ENCODE measurements around the gene TAF11L11. TPM values are rescaled to one million over a fixed set of nuclear protein-coding genes. Genes with fewer than 3 reads are reported as not detected.
"Not testable (repeated sequence)": the region's sequence is repeated elsewhere in the genome, so short reads cannot be mapped to it uniquely, and the experiment has no call there.

The TAF11L11 gene
- not detected in 2 replicates for total RNA-seq
- long read RNA-seq, result 0 reads

DNA sequence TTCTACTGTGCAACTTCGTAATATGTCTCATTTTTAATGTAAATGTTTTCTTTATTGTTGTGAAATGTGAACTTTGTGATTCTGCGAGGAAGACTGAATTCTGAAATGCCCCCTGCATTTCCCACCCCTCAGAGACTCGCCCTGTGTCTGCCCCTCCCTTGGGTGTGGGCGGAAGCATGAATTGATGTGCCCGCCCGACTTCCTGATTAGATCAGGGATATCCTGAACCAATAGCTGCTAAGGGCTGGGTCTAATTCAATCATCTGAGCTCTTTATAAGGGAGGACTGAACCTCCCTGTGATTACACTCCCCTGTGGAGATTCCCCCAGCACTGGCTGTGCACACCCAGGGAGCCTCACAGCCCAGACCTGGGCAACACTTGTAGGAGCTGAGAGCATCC is at the start of gene TAF11L11:
Gene TAF11L11, plus strand, starts transcription at position 304 of the 400 bp plus-strand sequence.
- not testable (repeated sequence) for H3K27me3 Mint-ChIP-seq (ENCODE audit: unreplicated experiment); H3K4me3 Mint-ChIP-seq (ENCODE audit: unreplicated experiment); H3K27ac Mint-ChIP-seq (ENCODE audit: unreplicated experiment); H3K9me3 Mint-ChIP-seq (ENCODE audit: unreplicated experiment); DNase-seq (ENCODE audit: extremely low spot score, unreplicated experiment); H3K36me3 Mint-ChIP-seq (ENCODE audit: unreplicated experiment)
- peaks cover 17% of the 10 kb centered on the region for H3K4me1 Mint-ChIP-seq (ENCODE audit: unreplicated experiment)

- not testable (repeated sequence) for H3K36me3 Mint-ChIP-seq (ENCODE audit: unreplicated experiment); DNase-seq (ENCODE audit: extremely low spot score, unreplicated experiment); H3K9me3 Mint-ChIP-seq (ENCODE audit: unreplicated experiment); H3K27me3 Mint-ChIP-seq (ENCODE audit: unreplicated experiment); H3K4me1 Mint-ChIP-seq (ENCODE audit: unreplicated experiment); H3K27ac Mint-ChIP-seq (ENCODE audit: unreplicated experiment); H3K4me3 Mint-ChIP-seq (ENCODE audit: unreplicated experiment)
Measured at GRCh38 chr5:17585658-17586057, 18.3 kb upstream of the TAF11L11 start, which contains the start of gene TAF11L7. Gene TAF11L7, minus strand, starts transcription at chr5:17585758.

DNA sequence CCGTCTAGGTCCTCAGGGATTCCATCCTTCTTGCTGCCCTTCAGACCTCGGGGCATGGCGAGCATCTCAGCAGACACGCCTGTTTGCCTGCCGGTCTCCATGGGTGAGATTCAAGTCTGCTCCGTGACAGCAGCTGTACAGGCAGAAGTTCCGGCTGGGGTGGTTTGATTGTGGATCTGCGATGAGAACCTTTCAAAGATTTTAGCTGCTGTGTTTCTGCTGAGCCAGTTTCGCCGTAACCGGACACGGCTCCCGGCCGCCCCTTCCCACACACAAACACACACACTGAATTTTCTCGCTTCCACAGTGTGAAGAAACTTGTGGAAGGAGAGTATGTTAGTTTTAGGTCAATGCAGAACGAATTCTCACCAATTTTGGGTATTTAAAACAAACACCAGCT is 13.1 kb upstream of the TAF11L11 start, which contains the start of gene TAF11L8:
Gene TAF11L8, minus strand, starts transcription at position 101 of the 400 bp plus-strand sequence.
- not testable (repeated sequence) for H3K27ac Mint-ChIP-seq (ENCODE audit: unreplicated experiment); H3K36me3 Mint-ChIP-seq (ENCODE audit: unreplicated experiment); H3K4me1 Mint-ChIP-seq (ENCODE audit: unreplicated experiment); DNase-seq (ENCODE audit: extremely low spot score, unreplicated experiment); H3K4me3 Mint-ChIP-seq (ENCODE audit: unreplicated experiment); H3K27me3 Mint-ChIP-seq (ENCODE audit: unreplicated experiment); H3K9me3 Mint-ChIP-seq (ENCODE audit: unreplicated experiment)

DNA sequence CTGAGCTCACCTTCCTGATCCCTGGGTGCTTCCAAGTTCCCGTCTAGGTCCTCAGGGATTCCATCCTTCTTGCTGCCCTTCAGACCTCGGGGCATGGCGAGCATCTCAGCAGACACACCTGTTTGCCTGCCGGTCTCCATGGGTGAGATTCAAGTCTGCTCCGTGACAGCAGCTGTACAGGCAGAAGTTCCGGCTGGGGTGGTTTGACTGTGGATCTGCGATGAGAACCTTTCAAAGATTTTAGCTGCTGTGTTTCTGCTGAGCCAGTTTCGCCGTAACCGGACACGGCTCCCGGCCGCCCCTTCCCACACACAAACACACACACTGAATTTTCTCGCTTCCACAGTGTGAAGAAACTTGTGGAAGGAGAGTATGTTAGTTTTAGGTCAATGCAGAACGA is 9.7 kb upstream of the TAF11L11 start, which contains the start of gene TAF11L9:
Gene TAF11L9, minus strand, starts transcription at position 140 of the 400 bp plus-strand sequence.
- DNase-seq (ENCODE audit: extremely low spot score, unreplicated experiment), result peak; percentile 92
- not testable (repeated sequence) for H3K27me3 Mint-ChIP-seq (ENCODE audit: unreplicated experiment); H3K9me3 Mint-ChIP-seq (ENCODE audit: unreplicated experiment); H3K4me3 Mint-ChIP-seq (ENCODE audit: unreplicated experiment); H3K36me3 Mint-ChIP-seq (ENCODE audit: unreplicated experiment); H3K4me1 Mint-ChIP-seq (ENCODE audit: unreplicated experiment); H3K27ac Mint-ChIP-seq (ENCODE audit: unreplicated experiment)

DNA sequence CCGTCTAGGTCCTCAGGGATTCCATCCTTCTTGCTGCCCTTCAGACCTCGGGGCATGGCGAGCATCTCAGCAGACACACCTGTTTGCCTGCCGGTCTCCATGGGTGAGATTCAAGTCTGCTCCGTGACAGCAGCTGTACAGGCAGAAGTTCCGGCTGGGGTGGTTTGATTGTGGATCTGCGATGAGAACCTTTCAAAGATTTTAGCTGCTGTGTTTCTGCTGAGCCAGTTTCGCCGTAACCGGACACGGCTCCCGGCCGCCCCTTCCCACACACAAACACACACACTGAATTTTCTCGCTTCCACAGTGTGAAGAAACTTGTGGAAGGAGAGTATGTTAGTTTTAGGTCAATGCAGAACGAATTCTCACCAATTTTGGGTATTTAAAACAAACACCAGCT is 6.3 kb upstream of the TAF11L11 start, which contains the start of gene TAF11L10:
Gene TAF11L10, minus strand, starts transcription at position 101 of the 400 bp plus-strand sequence.
- not testable (repeated sequence) for H3K4me3 Mint-ChIP-seq (ENCODE audit: unreplicated experiment); H3K36me3 Mint-ChIP-seq (ENCODE audit: unreplicated experiment); H3K9me3 Mint-ChIP-seq (ENCODE audit: unreplicated experiment); H3K4me1 Mint-ChIP-seq (ENCODE audit: unreplicated experiment); DNase-seq (ENCODE audit: extremely low spot score, unreplicated experiment); H3K27ac Mint-ChIP-seq (ENCODE audit: unreplicated experiment); H3K27me3 Mint-ChIP-seq (ENCODE audit: unreplicated experiment)

DNA sequence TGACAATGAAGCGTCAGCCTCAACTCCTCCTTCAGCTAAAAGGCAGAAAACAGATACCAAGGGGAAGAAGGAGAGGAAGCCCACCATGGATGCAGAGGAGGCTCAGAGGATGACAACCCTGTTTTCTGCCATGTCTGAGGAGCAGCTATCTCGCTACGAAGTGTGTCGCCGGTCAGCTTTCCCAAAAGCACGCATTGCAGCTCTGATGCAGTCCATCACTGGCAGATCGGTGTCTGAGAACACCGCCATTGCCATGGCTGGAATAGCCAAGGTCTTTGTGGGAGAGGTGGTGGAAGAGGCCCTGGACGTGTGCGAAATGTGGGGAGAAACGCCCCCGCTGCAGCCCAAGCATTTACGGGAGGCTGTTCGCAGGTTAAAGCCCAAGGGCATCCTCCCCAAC is 968 bp downstream of the TAF11L11 start:
- Mint-ChIP-seq H3K4me3 (ENCODE audit: unreplicated experiment) (no peak overlapping the region), H3K9me3 (ENCODE audit: unreplicated experiment) (no peaks in the 10 kb centered on the region), H3K4me1 (ENCODE audit: unreplicated experiment) (peaks cover 17% of the 10 kb centered on the region), H3K27ac (ENCODE audit: unreplicated experiment) (no peak overlapping the region), H3K36me3 (ENCODE audit: unreplicated experiment) (no peaks in the 10 kb centered on the region), H3K27me3 (ENCODE audit: unreplicated experiment) (no peaks in the 10 kb centered on the region)
- no peak for DNase-seq (ENCODE audit: extremely low spot score, unreplicated experiment)
- no peak for TF ChIP-seq CTCF (IDR thresholded peaks at IDR 0.05)

DNA sequence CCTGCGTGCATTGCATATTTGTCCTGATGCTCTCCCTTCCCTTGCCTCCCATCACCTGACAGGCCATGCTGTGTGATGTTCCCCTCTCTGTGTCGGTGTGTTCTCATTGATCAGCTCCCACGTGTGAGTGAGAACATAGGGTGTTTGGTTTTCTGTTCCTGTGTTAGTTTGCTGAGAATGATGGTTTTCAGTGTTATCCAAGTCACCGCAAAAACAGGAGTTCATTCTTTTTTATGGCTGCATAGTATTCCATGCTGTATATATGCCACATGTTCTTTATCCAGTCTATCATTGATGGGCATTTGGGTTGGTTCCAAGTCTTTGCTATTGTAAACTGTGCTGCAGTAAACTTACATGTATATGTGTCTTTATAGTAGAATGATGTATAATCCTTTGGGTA is 3.5 kb downstream of the TAF11L11 start:
- H3K36me3 Mint-ChIP-seq (ENCODE audit: unreplicated experiment); H3K27ac Mint-ChIP-seq (ENCODE audit: unreplicated experiment); H3K9me3 Mint-ChIP-seq (ENCODE audit: unreplicated experiment); H3K4me3 Mint-ChIP-seq (ENCODE audit: unreplicated experiment); H3K27me3 Mint-ChIP-seq (ENCODE audit: unreplicated experiment); DNase-seq (ENCODE audit: extremely low spot score, unreplicated experiment): not testable (repeated sequence)
- H3K4me1 Mint-ChIP-seq (ENCODE audit: unreplicated experiment), result peaks cover 17% of the 10 kb centered on the region

GRCh38 chr5:17610092-17610491 is 6.1 kb downstream of the TAF11L11 start, which contains the start of gene TAF11L12:
Gene TAF11L12, plus strand, starts transcription at chr5:17610392.
- H3K27ac Mint-ChIP-seq (ENCODE audit: unreplicated experiment); H3K36me3 Mint-ChIP-seq (ENCODE audit: unreplicated experiment); H3K4me3 Mint-ChIP-seq (ENCODE audit: unreplicated experiment); H3K27me3 Mint-ChIP-seq (ENCODE audit: unreplicated experiment); DNase-seq (ENCODE audit: extremely low spot score, unreplicated experiment); H3K4me1 Mint-ChIP-seq (ENCODE audit: unreplicated experiment); H3K9me3 Mint-ChIP-seq (ENCODE audit: unreplicated experiment): not testable (repeated sequence)

All from osteocyte (in vitro differentiated cells).